ENCODE data around the gene CNTN4.

Gene CNTN4

GRCh38 chr3:2853651-2854050 is 755.0 kb downstream of the CNTN4 start:
- H3K9ac ChIP-seq (ENCODE audit: low read depth, low read length): no peak overlapping the region
- H3K4me1 ChIP-seq (ENCODE audit: control insufficient read depth, insufficient read depth, low read length): no peaks in the 10 kb centered on the region
- no peaks in the 10 kb centered on the region for H3K9me3 ChIP-seq (ENCODE audit: control insufficient read depth, insufficient read depth, low read length)
- no peaks in the 10 kb centered on the region for H3K36me3 ChIP-seq (ENCODE audit: control insufficient read depth, insufficient read depth, low read length)
- H3K4me3 ChIP-seq (ENCODE audit: low read depth, low read length): no peak overlapping the region
- no peaks in the 10 kb centered on the region for H3K27me3 ChIP-seq (ENCODE audit: control insufficient read depth, insufficient read depth, low read length)

GRCh38 chr3:2856138-2857133 is 757.8 kb downstream of the CNTN4 start:
- no peak overlapping the region for H3K9ac ChIP-seq (ENCODE audit: low read depth, low read length)
- H3K9me3 ChIP-seq (ENCODE audit: control insufficient read depth, insufficient read depth, low read length): no peaks in the 10 kb centered on the region
- H3K27me3 ChIP-seq (ENCODE audit: control insufficient read depth, insufficient read depth, low read length): no peaks in the 10 kb centered on the region
- H3K36me3 ChIP-seq (ENCODE audit: control insufficient read depth, insufficient read depth, low read length): no peaks in the 10 kb centered on the region
- no peaks in the 10 kb centered on the region for H3K4me1 ChIP-seq (ENCODE audit: control insufficient read depth, insufficient read depth, low read length)
- H3K4me3 ChIP-seq (ENCODE audit: low read depth, low read length): no peak overlapping the region

DNA sequence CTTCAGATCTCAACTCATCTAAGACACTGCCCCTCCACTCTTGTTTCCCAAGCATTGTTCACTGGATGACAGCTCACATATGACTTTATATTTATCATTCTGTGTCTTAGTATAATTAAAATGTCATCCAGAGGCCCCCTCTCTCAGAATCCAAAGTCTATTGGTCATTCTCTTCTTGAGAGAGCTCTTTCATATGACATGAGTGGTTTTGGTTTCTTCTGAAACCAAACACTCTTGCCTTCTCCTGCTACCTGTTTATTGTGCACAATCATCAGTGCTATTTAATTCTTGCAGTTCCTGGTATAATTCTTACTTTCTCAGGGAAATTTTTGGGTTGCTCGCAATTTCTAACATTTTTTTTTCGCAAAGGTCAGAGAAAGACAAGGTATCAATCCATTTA is 762.0 kb downstream of the CNTN4 start:
- no peaks in the 10 kb centered on the region for H3K4me1 ChIP-seq (ENCODE audit: control insufficient read depth, insufficient read depth, low read length)
- H3K9me3 ChIP-seq (ENCODE audit: control insufficient read depth, insufficient read depth, low read length): no peaks in the 10 kb centered on the region
- H3K4me3 ChIP-seq (ENCODE audit: low read depth, low read length): no peak overlapping the region
- H3K27me3 ChIP-seq (ENCODE audit: control insufficient read depth, insufficient read depth, low read length): no peaks in the 10 kb centered on the region
- no peak overlapping the region for H3K9ac ChIP-seq (ENCODE audit: low read depth, low read length)
- H3K36me3 ChIP-seq (ENCODE audit: control insufficient read depth, insufficient read depth, low read length): no peaks in the 10 kb centered on the region

GRCh38 chr3:2861120-2861519 is 762.5 kb downstream of the CNTN4 start:
- Histone ChIP-seq H3K36me3 (ENCODE audit: control insufficient read depth, insufficient read depth, low read length) (no peaks in the 10 kb centered on the region), H3K9me3 (ENCODE audit: control insufficient read depth, insufficient read depth, low read length) (no peaks in the 10 kb centered on the region), H3K4me3 (ENCODE audit: low read depth, low read length) (no peak overlapping the region), H3K4me1 (ENCODE audit: control insufficient read depth, insufficient read depth, low read length) (no peaks in the 10 kb centered on the region), H3K27me3 (ENCODE audit: control insufficient read depth, insufficient read depth, low read length) (no peaks in the 10 kb centered on the region), H3K9ac (ENCODE audit: low read depth, low read length) (no peak overlapping the region)

GRCh38 chr3:2861920-2862319 is 763.3 kb downstream of the CNTN4 start:
- Histone ChIP-seq H3K4me1 (ENCODE audit: control insufficient read depth, insufficient read depth, low read length) (peaks cover under 1% of the 10 kb centered on the region), H3K9ac (ENCODE audit: low read depth, low read length) (no peak overlapping the region), H3K36me3 (ENCODE audit: control insufficient read depth, insufficient read depth, low read length) (no peaks in the 10 kb centered on the region), H3K4me3 (ENCODE audit: low read depth, low read length) (no peak overlapping the region), H3K27me3 (ENCODE audit: control insufficient read depth, insufficient read depth, low read length) (no peaks in the 10 kb centered on the region), H3K9me3 (ENCODE audit: control insufficient read depth, insufficient read depth, low read length) (no peaks in the 10 kb centered on the region)

GRCh38 chr3:2862366-2862765 is 763.7 kb downstream of the CNTN4 start:
- H3K9ac ChIP-seq (ENCODE audit: low read depth, low read length): no peak overlapping the region

DNA sequence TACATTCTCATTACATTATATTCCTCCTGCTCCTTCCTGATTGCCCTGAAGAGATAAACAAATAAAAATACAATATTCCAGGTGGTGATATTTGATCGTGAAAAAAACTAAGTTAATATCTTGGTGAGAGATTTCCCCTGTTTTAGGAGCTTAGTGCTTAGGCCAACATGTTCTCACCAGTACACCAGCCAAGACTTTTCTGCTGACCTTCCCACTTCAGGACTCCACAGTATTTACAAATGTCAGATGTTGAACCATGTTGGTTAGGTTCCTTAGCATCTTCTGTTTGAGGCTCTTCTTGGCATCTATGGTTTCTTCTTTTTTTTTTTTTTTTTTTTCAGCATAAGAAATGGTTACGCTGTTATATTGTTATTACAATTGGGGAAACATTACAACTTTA is 764.5 kb downstream of the CNTN4 start:
- H3K27me3 ChIP-seq (ENCODE audit: control insufficient read depth, insufficient read depth, low read length): no peaks in the 10 kb centered on the region
- no peaks in the 10 kb centered on the region for H3K9me3 ChIP-seq (ENCODE audit: control insufficient read depth, insufficient read depth, low read length)
- H3K9ac ChIP-seq (ENCODE audit: low read depth, low read length): no peak overlapping the region
- no peaks in the 10 kb centered on the region for H3K36me3 ChIP-seq (ENCODE audit: control insufficient read depth, insufficient read depth, low read length)
- no peak overlapping the region for H3K4me3 ChIP-seq (ENCODE audit: low read depth, low read length)
- peaks cover 3% of the 10 kb centered on the region for H3K4me1 ChIP-seq (ENCODE audit: control insufficient read depth, insufficient read depth, low read length)

More at GRCh38 chr3:2862366-2862765, 763.7 kb downstream of the CNTN4 start:
- Histone ChIP-seq H3K4me3 (ENCODE audit: low read depth, low read length) (no peak overlapping the region), H3K36me3 (ENCODE audit: control insufficient read depth, insufficient read depth, low read length) (no peaks in the 10 kb centered on the region), H3K27me3 (ENCODE audit: control insufficient read depth, insufficient read depth, low read length) (no peaks in the 10 kb centered on the region), H3K4me1 (ENCODE audit: control insufficient read depth, insufficient read depth, low read length) (peaks cover 3% of the 10 kb centered on the region), H3K9me3 (ENCODE audit: control insufficient read depth, insufficient read depth, low read length) (no peaks in the 10 kb centered on the region)

DNA sequence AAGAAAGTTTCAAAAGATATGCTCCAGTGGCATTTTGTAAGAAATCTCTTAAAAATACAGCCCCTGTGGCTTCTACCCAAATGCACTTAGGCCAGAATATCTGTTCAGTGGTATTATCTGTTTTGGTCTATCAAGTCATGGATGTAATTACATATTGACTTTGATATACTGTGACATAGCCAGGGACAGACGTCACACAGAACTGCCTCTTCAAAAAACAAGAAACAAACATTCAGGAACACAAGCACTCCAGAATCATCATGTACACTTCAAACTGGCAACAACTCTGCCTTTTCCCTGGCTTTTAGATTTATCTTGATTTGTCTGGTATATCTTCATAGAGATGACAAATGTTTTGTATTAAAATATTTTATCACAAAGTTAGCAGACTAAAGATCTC is 771.2 kb downstream of the CNTN4 start:
- no peaks in the 10 kb centered on the region for H3K36me3 ChIP-seq (ENCODE audit: control insufficient read depth, insufficient read depth, low read length)
- no peak overlapping the region for H3K4me3 ChIP-seq (ENCODE audit: low read depth, low read length)
- no peaks in the 10 kb centered on the region for H3K27me3 ChIP-seq (ENCODE audit: control insufficient read depth, insufficient read depth, low read length)
- H3K9me3 ChIP-seq (ENCODE audit: control insufficient read depth, insufficient read depth, low read length): no peaks in the 10 kb centered on the region
- peaks cover 3% of the 10 kb centered on the region for H3K4me1 ChIP-seq (ENCODE audit: control insufficient read depth, insufficient read depth, low read length)
- no peak overlapping the region for H3K9ac ChIP-seq (ENCODE audit: low read depth, low read length)

DNA sequence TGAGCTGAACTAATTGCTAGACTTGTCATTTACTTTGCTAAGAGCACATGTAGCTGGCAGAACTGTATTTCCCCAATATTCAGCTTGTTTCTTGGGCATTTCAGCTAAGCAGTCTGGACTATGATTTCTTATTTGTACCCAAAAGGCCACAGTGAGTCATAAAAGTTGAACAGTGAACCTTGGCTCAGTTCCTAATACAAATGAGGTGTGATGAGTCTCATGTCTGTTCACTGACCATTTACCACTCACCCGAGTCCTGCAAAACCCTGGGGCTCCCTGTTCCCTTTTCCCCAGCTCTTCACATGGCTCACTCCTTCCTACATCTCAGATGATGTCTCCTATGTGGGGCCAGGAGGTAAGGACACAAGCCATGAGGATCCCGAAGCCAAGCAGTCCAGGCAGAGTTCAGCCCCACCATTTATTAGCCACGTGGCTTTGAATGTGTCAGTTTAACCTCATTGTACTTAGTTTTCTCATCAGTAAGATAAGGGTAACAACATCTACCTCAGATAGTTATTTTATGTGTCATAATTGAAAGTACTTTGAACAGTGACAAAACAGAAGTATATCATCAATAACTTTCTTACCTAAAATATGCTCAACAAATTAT is 772.2 kb downstream of the CNTN4 start:
- H3K36me3 ChIP-seq (ENCODE audit: control insufficient read depth, insufficient read depth, low read length): no peaks in the 10 kb centered on the region
- H3K9ac ChIP-seq (ENCODE audit: low read depth, low read length): no peak overlapping the region
- no peak overlapping the region for H3K4me3 ChIP-seq (ENCODE audit: low read depth, low read length)
- H3K9me3 ChIP-seq (ENCODE audit: control insufficient read depth, insufficient read depth, low read length): no peaks in the 10 kb centered on the region
- H3K27me3 ChIP-seq (ENCODE audit: control insufficient read depth, insufficient read depth, low read length): no peaks in the 10 kb centered on the region
- peaks cover 3% of the 10 kb centered on the region for H3K4me1 ChIP-seq (ENCODE audit: control insufficient read depth, insufficient read depth, low read length)

- Histone ChIP-seq H3K9ac (ENCODE audit: low read depth, low read length) (no peak overlapping the region), H3K4me1 (ENCODE audit: control insufficient read depth, insufficient read depth, low read length) (no peaks in the 10 kb centered on the region), H3K27me3 (ENCODE audit: control insufficient read depth, insufficient read depth, low read length) (no peaks in the 10 kb centered on the region), H3K36me3 (ENCODE audit: control insufficient read depth, insufficient read depth, low read length) (no peaks in the 10 kb centered on the region), H3K9me3 (ENCODE audit: control insufficient read depth, insufficient read depth, low read length) (no peaks in the 10 kb centered on the region), H3K4me3 (ENCODE audit: low read depth, low read length) (no peak overlapping the region)
Observed at GRCh38 chr3:2872884-2873283, 774.2 kb downstream of the CNTN4 start.

DNA sequence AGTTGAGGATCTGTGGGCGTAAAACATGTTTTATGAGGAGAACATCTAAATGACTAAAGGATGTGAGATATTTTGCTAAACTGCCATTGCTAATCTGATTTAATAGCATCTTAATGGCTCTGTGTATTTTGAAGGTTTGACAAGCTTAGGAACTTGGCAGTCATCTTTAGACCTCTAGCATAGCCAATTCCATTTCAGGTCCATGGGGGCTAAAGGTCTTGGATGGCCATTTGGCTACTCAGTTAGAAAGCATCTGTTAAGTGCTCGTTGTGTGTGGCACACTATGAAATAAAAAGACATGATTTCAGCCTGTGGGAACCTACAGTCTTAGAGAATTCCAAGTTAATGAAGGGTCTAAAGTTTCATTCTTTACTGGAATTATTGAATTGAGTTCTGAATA is 775.3 kb downstream of the CNTN4 start:
- Histone ChIP-seq H3K9ac (ENCODE audit: low read depth, low read length) (no peak overlapping the region), H3K36me3 (ENCODE audit: control insufficient read depth, insufficient read depth, low read length) (no peaks in the 10 kb centered on the region), H3K4me3 (ENCODE audit: low read depth, low read length) (no peak overlapping the region), H3K9me3 (ENCODE audit: control insufficient read depth, insufficient read depth, low read length) (no peaks in the 10 kb centered on the region), H3K27me3 (ENCODE audit: control insufficient read depth, insufficient read depth, low read length) (no peaks in the 10 kb centered on the region), H3K4me1 (ENCODE audit: control insufficient read depth, insufficient read depth, low read length) (no peaks in the 10 kb centered on the region)

DNA sequence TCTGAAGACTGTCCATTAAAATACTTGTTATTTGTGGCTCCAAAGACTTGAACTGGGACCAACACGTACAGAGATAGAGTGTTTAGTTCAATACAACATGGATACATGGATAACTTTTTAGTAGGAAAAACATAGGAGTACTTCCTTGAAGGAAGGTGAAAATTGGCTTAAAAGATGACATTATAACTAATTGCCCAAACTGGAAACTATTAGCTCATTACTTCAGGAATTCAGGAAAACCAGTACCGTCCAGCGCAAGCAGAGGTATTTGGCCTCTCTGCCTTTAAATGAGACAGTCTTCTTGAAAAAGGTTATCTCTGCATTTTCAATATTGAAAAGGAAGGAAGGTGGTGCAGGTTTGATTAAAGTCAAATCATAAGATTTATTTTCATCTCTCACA is 777.0 kb downstream of the CNTN4 start:
- H3K36me3 ChIP-seq (ENCODE audit: control insufficient read depth, insufficient read depth, low read length): no peaks in the 10 kb centered on the region
- H3K9me3 ChIP-seq (ENCODE audit: control insufficient read depth, insufficient read depth, low read length): no peaks in the 10 kb centered on the region
- H3K4me1 ChIP-seq (ENCODE audit: control insufficient read depth, insufficient read depth, low read length): no peaks in the 10 kb centered on the region
- no peak overlapping the region for H3K4me3 ChIP-seq (ENCODE audit: low read depth, low read length)
- no peaks in the 10 kb centered on the region for H3K27me3 ChIP-seq (ENCODE audit: control insufficient read depth, insufficient read depth, low read length)
- H3K9ac ChIP-seq (ENCODE audit: low read depth, low read length): no peak overlapping the region
